Measurements from ENCODE around the gene PSORS1C1.

Gene PSORS1C1

DNA sequence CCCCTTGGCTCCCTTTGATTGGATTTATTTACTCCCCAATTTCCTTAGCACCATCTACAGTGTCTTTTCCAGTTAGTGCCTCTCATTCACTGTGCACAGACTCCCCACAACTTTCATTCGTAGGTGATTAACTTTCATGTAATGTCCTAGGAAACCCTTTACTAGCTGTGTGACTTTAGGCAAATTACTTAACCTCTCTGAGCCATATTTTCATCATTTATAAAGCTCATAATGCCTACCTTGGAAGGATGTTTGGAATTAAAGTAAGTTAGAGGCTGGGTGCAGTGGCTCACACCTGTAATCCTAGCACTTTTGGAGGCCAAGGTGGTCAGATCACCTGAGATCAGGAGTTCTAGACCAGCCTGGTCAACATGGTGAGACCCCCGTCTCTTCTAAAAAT is 22.4 kb upstream of the PSORS1C1 start:
- H3K9me3 ChIP-seq (ENCODE audit: insufficient read depth, low read length), result no peaks in the 10 kb centered on the region
- no peak overlapping the region for H3K27ac ChIP-seq (ENCODE audit: low read length)
- no peaks in the 10 kb centered on the region for H3K36me3 ChIP-seq (replicated peaks; ENCODE audit: low read depth, low read length)
- TF ChIP-seq EZH2phosphoT487 (IDR thresholded peaks at IDR 0.05; ENCODE audit: low read depth), result no peak
- TF ChIP-seq, protein P1, sequence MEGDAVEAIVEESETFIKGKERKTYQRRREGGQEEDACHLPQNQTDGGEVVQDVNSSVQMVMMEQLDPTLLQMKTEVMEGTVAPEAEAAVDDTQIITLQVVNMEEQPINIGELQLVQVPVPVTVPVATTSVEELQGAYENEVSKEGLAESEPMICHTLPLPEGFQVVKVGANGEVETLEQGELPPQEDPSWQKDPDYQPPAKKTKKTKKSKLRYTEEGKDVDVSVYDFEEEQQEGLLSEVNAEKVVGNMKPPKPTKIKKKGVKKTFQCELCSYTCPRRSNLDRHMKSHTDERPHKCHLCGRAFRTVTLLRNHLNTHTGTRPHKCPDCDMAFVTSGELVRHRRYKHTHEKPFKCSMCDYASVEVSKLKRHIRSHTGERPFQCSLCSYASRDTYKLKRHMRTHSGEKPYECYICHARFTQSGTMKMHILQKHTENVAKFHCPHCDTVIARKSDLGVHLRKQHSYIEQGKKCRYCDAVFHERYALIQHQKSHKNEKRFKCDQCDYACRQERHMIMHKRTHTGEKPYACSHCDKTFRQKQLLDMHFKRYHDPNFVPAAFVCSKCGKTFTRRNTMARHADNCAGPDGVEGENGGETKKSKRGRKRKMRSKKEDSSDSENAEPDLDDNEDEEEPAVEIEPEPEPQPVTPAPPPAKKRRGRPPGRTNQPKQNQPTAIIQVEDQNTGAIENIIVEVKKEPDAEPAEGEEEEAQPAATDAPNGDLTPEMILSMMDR (IDR thresholded peaks at IDR 0.05; ENCODE audit: low read depth, low read length), result no peak
- H3K4me1 ChIP-seq (ENCODE audit: low read length), result peaks cover 2% of the 10 kb centered on the region
- H3K4me3 ChIP-seq (ENCODE audit: low read length), result no peak overlapping the region
- H3K4me2 ChIP-seq (ENCODE audit: low read length), result no peak overlapping the region
- no peaks in the 10 kb centered on the region for H3K79me2 ChIP-seq (ENCODE audit: low read length)
- H3K27me3 ChIP-seq (ENCODE audit: low read depth, low read length), result no peaks in the 10 kb centered on the region
- no peak overlapping the region for H2AFZ ChIP-seq (ENCODE audit: low read depth, low read length)
- no peak overlapping the region for H3K9ac ChIP-seq (ENCODE audit: low read length)
- H4K20me1 ChIP-seq (ENCODE audit: insufficient read depth, low read length), result no peaks in the 10 kb centered on the region

DNA sequence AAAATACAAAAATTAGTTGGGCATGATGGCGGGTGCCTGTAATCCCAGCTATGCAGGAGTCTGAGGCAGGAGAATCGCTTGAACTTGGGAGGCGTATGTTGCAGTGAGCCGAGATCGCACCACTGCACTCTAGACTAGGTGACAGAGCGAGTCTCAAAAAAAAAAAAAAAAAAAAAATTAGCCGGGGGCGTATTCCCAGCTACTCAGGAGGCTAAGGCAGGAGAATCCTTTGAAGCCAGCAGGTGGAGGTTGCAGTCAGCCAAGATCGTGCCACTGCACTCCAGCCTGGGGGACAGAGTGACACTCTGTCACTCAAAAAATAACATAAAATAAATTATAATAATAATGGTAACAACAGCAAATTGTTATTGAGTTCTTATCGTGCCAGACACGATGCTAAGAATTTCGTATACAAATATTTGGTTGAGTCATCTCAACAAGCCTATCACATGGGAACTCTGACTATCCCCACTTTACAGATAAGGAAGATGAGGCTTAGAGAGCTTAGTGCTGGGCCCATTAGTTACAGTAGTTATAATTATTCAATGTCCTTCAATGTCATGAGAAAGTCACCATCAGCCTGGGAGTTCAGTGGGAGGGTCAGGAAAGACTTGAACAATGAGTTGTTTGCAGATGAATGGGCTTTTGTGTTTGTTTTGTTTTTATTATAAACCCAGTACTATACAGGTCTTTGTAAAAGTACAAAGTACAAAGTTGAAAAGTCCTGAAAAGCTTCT is 21.7 kb upstream of the PSORS1C1 start:
- no peak overlapping the region for H3K4me2 ChIP-seq (ENCODE audit: low read length)
- TF ChIP-seq, protein P1 (IDR thresholded peaks at IDR 0.05; ENCODE audit: low read depth, low read length), result no peak
- no peak for TF ChIP-seq EZH2phosphoT487 (IDR thresholded peaks at IDR 0.05; ENCODE audit: low read depth)
- no peaks in the 10 kb centered on the region for H3K4me1 ChIP-seq (ENCODE audit: low read length)
- H3K79me2 ChIP-seq (ENCODE audit: low read length), result no peaks in the 10 kb centered on the region
- no peak overlapping the region for H3K27ac ChIP-seq (ENCODE audit: low read length)
- no peak overlapping the region for H2AFZ ChIP-seq (ENCODE audit: low read depth, low read length)
- H3K27me3 ChIP-seq (ENCODE audit: low read depth, low read length), result no peaks in the 10 kb centered on the region
- H4K20me1 ChIP-seq (ENCODE audit: insufficient read depth, low read length), result no peaks in the 10 kb centered on the region
- H3K36me3 ChIP-seq (replicated peaks; ENCODE audit: low read depth, low read length), result no peaks in the 10 kb centered on the region
- no peak overlapping the region for H3K9ac ChIP-seq (ENCODE audit: low read length)
- no peaks in the 10 kb centered on the region for H3K9me3 ChIP-seq (ENCODE audit: insufficient read depth, low read length)
- H3K4me3 ChIP-seq (ENCODE audit: low read length), result no peak overlapping the region

DNA sequence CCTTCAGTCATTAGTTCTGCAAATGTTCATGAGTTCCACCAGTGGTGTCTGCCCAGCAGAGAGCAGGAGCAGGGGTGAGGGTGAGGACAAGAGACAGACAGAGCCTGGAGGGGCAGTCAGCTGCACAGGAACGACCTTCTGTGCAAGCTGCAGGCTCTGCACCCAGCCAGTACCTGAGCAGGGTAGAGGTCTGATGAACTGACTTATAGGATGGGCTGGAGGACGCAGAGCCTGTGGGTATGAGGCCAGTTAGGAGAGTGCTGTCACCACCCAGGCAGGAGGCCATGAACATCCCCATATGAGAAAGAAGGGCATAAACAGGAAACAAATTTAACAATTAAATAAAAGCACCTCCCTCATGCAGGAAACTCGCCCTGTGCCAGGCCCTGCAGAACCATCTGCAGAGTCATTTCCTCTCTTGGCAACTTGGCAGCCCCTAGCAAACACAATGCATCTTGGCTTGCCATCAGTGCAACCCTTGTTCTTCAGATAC is 20.2 kb upstream of the PSORS1C1 start:
- H3K27ac ChIP-seq (ENCODE audit: low read length), result no peak overlapping the region
- no peaks in the 10 kb centered on the region for H3K4me1 ChIP-seq (ENCODE audit: low read length)
- H3K4me3 ChIP-seq (ENCODE audit: low read length), result no peak overlapping the region
- H3K9me3 ChIP-seq (ENCODE audit: insufficient read depth, low read length), result no peaks in the 10 kb centered on the region
- no peak for TF ChIP-seq EZH2phosphoT487 (IDR thresholded peaks at IDR 0.05; ENCODE audit: low read depth)
- TF ChIP-seq, protein P1 (IDR thresholded peaks at IDR 0.05; ENCODE audit: low read depth, low read length), result no peak
- no peaks in the 10 kb centered on the region for H3K27me3 ChIP-seq (ENCODE audit: low read depth, low read length)
- no peaks in the 10 kb centered on the region for H4K20me1 ChIP-seq (ENCODE audit: insufficient read depth, low read length)
- no peak overlapping the region for H3K9ac ChIP-seq (ENCODE audit: low read length)
- no peak overlapping the region for H3K4me2 ChIP-seq (ENCODE audit: low read length)
- no peaks in the 10 kb centered on the region for H3K79me2 ChIP-seq (ENCODE audit: low read length)
- H3K36me3 ChIP-seq (replicated peaks; ENCODE audit: low read depth, low read length), result no peaks in the 10 kb centered on the region
- H2AFZ ChIP-seq (ENCODE audit: low read depth, low read length), result no peak overlapping the region

- Histone ChIP-seq H3K27ac (ENCODE audit: low read length) (no peak overlapping the region), H2AFZ (ENCODE audit: low read depth, low read length) (no peak overlapping the region), H3K27me3 (ENCODE audit: low read depth, low read length) (no peaks in the 10 kb centered on the region), H3K4me2 (ENCODE audit: low read length) (no peak overlapping the region), H3K9ac (ENCODE audit: low read length) (no peak overlapping the region), H3K36me3 (replicated peaks; ENCODE audit: low read depth, low read length) (no peaks in the 10 kb centered on the region), H3K4me1 (ENCODE audit: low read length) (no peaks in the 10 kb centered on the region), H3K79me2 (ENCODE audit: low read length) (no peaks in the 10 kb centered on the region), H3K9me3 (ENCODE audit: insufficient read depth, low read length) (no peaks in the 10 kb centered on the region), H3K4me3 (ENCODE audit: low read length) (no peak overlapping the region), H4K20me1 (ENCODE audit: insufficient read depth, low read length) (no peaks in the 10 kb centered on the region)
- TF ChIP-seq, protein P1 (IDR thresholded peaks at IDR 0.05; ENCODE audit: low read depth, low read length), result no peak
- no peak for TF ChIP-seq EZH2phosphoT487 (IDR thresholded peaks at IDR 0.05; ENCODE audit: low read depth)
Measured at GRCh38 chr6:31096215-31096614, 18.4 kb upstream of the PSORS1C1 start.

Data from OCI-LY3 (cell line).